HT-29 (cell line): Measurements from ENCODE around the gene GON4L. TPM values are rescaled to one million over a fixed set of nuclear protein-coding genes. Genes with fewer than 3 reads are reported as not detected.

ENCODE experiments used
- small RNA-seq: library from RNA; depleted of rRNA; stranded (forward); fragments of <200 nt; gene quantifications from one replicate; pipeline ENCODE3, GENCODE V24; 2014
- total RNA-seq: library from RNA; depleted of rRNA; stranded (reverse); fragments of >200 nt; shearing (Covaris generic); gene quantifications from 2 replicates; pipeline ENCODE4 v1.2.3, GENCODE V29; 2014; rRNA removed

GON4L gene
- total RNA-seq, 1 experiment from 2014 or later, result 18.0 TPM

Small RNAs within 50 kb of the gene (small RNA-seq; reads per million reads assigned to genes)
- not detected for gene RF00015

Other genes starting within 250 kb of the GON4L start
- gene MSTO1, start 247.0 kb downstream of the GON4L start, total RNA-seq, result 31.3 and 43.8 TPM in 2 replicates
- gene YY1AP1, start 168.4 kb downstream of the GON4L start, total RNA-seq, result 24.6 and 24.8 TPM in 2 replicates
- gene DAP3, start 168.1 kb downstream of the GON4L start, total RNA-seq, result 58.5 and 77.3 TPM in 2 replicates
- not detected in 2 replicates for gene SYT11, start 2.4 kb upstream of the GON4L start, total RNA-seq
- gene RIT1, start 54.1 kb upstream of the GON4L start, total RNA-seq, result 6.5 and 14.8 TPM in 2 replicates
- gene KHDC4, start 77.2 kb upstream of the GON4L start, total RNA-seq, result 44.4 and 53.6 TPM in 2 replicates
- gene RXFP4, start 84.4 kb upstream of the GON4L start, total RNA-seq, result 0.47 and 3.1 TPM in 2 replicates
- 150 and 179 TPM in 2 replicates for gene ARHGEF2, start 121.3 kb upstream of the GON4L start, total RNA-seq
- 227 and 261 TPM in 2 replicates for gene SSR2, start 163.7 kb upstream of the GON4L start, total RNA-seq
- gene UBQLN4, start 196.6 kb upstream of the GON4L start, total RNA-seq, result 35.7 and 41.0 TPM in 2 replicates
- gene LAMTOR2, start 197.6 kb upstream of the GON4L start, total RNA-seq, result 108 and 130 TPM in 2 replicates
- gene RAB25, start 203.9 kb upstream of the GON4L start, total RNA-seq, result 163 and 185 TPM in 2 replicates
- gene MEX3A, start 225.3 kb upstream of the GON4L start, total RNA-seq, result 9.3 and 13.3 TPM in 2 replicates